Neural crest cell (in vitro differentiated cells): Measurements from ENCODE around the gene MICA. TPM values are rescaled to one million over a fixed set of nuclear protein-coding genes. Genes with fewer than 3 reads are reported as not detected.

Experiments
- DNase-seq: peaks from one replicate; pipeline ENCODE4 v3.0.0; 2021; ENCODE audit warnings: low read depth, mixed read lengths, low spot score
- H3K27ac Mint-ChIP-seq: one replicate; pipeline ENCODE4 v1.8.0; 2021; ENCODE audit warnings: mild to moderate bottlenecking, mixed read lengths; ENCODE audit not compliant: unreplicated experiment
- H3K27me3 Mint-ChIP-seq: 2 replicates; pipeline ENCODE4 v1.8.0; 2021; ENCODE audit warnings: low read depth, mild to moderate bottlenecking, mixed read lengths
- H3K36me3 Mint-ChIP-seq: 2 replicates; pipeline ENCODE4 v1.8.0; 2021; ENCODE audit warnings: low read depth, mild to moderate bottlenecking, mixed read lengths
- H3K4me1 Mint-ChIP-seq: 2 replicates; pipeline ENCODE4 v1.8.0; 2021; ENCODE audit warnings: mixed read lengths
- H3K4me3 Mint-ChIP-seq: one replicate; pipeline ENCODE4 v1.8.0; 2021; ENCODE audit warnings: mild to moderate bottlenecking, mixed read lengths
- H3K9me3 Mint-ChIP-seq: 2 replicates; pipeline ENCODE4 v1.8.0; 2021; ENCODE audit warnings: mixed read lengths
- CTCF ChIP-seq: fragments of 200-600 bp; sonication (generic); conservative IDR thresholded peaks from 2 replicates; pipeline ENCODE4 v1.5.0; 2021; ENCODE audit warnings: antibody characterized with exemption, mild to moderate bottlenecking
- microRNA-seq: library from miRNA; unstranded; fragments of <30 nt; microRNA quantifications from one replicate; pipeline ENCODE4, GENCODE V29; 2020
- total RNA-seq: library from RNA; stranded (reverse); gene quantifications from 2 replicates; pipeline ENCODE4 v1.2.1, GENCODE V29; 2021

The MICA gene
- total RNA-seq, 1 donor from 2014 or later: 21.1 TPM

- no peak for DNase-seq
- Mint-ChIP-seq H3K4me1 (peaks cover 22% of the 10 kb centered on the region), H3K36me3 (no peaks in the 10 kb centered on the region), H3K27ac (no peak overlapping the region), H3K4me3 (no peak overlapping the region), H3K9me3 (no peaks in the 10 kb centered on the region), H3K27me3 (peaks cover 7% of the 10 kb centered on the region)
- no peak for TF ChIP-seq CTCF
These were observed 61.1 kb downstream of the MICA start for GRCh38 chr6:31464252-31465184.

Small RNAs within 50 kb of the gene (microRNA-seq; reads per million reads assigned to microRNA genes)
- not detected for gene MIR6891

Other genes with a start within 250 kb of the MICA start
- 46.7 and 48.6 TPM in 2 replicates for gene CCHCR1, start 245.8 kb upstream of the MICA start, total RNA-seq
- gene TCF19, start 245.0 kb upstream of the MICA start, total RNA-seq: 21.7 and 21.8 TPM in 2 replicates
- gene POU5F1, start 232.9 kb upstream of the MICA start, total RNA-seq: not detected in 2 replicates
- 70.4 and 72.4 TPM in 2 replicates for gene HLA-C, start 131.5 kb upstream of the MICA start, total RNA-seq
- 29.5 and 35.5 TPM in 2 replicates for gene HLA-B, start 46.4 kb upstream of the MICA start, total RNA-seq
- gene MICB, start 94.5 kb downstream of the MICA start, total RNA-seq: 0.61 TPM in 1 of 2 replicates, not detected in the other
- not detected in 2 replicates for gene MCCD1, start 125.4 kb downstream of the MICA start, total RNA-seq
- 836 and 881 TPM in 2 replicates for gene DDX39B, start 138.4 kb downstream of the MICA start, total RNA-seq
- 3.3 and 5.1 TPM in 2 replicates for gene ATP6V1G2, start 143.0 kb downstream of the MICA start, total RNA-seq
- 25.7 and 28.6 TPM in 2 replicates for gene NFKBIL1, start 144.0 kb downstream of the MICA start, total RNA-seq
- gene LTA, start 168.7 kb downstream of the MICA start, total RNA-seq: 0.26 and 0.36 TPM in 2 replicates
- gene TNF, start 172.0 kb downstream of the MICA start, total RNA-seq: not detected in 2 replicates
- gene LTB, start 178.8 kb downstream of the MICA start, total RNA-seq: not detected in 2 replicates
- not detected in 2 replicates for gene LST1, start 182.7 kb downstream of the MICA start, total RNA-seq
- gene NCR3, start 189.4 kb downstream of the MICA start, total RNA-seq: not detected in 2 replicates
- gene AIF1, start 211.6 kb downstream of the MICA start, total RNA-seq: not detected in 2 replicates
- gene PRRC2A, start 217.1 kb downstream of the MICA start, total RNA-seq: 347 and 356 TPM in 2 replicates
- 439 and 459 TPM in 2 replicates for gene BAG6, start 249.1 kb downstream of the MICA start, total RNA-seq